Spleen (tissue), 7 donors: ENCODE data around the gene SMC6.

Experiments
- CTCF ChIP-seq, 11 experiments: fragments of 200-600 bp in 7 of 11; fragments of 450-650 bp in 4 of 11; sonication (generic) in 4 of 11; IDR thresholded peaks in 8 of 11; conservative IDR thresholded peaks in 3 of 11; 1 replicate in 7 of 11; 2 replicates in 4 of 11; pipeline versions ENCODE4 v1.4.0 to v1.8.0; 2016 to 2021; ENCODE audit warnings: antibody characterized with exemption in 11 of 11, inconsistent platforms in 4 of 11, mild to moderate bottlenecking in 1 of 11
- POLR2A ChIP-seq, 3 donors: fragments of 450-650 bp; IDR thresholded peaks; one replicate each; pipeline ENCODE4 v1.5.1; 2017; ENCODE audit warnings: antibody characterized with exemption in 3 of 3, mild to moderate bottlenecking in 1 of 3
- donor health status: DM: no; HTN: no; CAD: no; lungs with moderate emphysema.
- donor health status: DM: no; HTN: no; CAD: no.
- donor health status: DM: no; HTN: no; CAD: no.

DNA sequence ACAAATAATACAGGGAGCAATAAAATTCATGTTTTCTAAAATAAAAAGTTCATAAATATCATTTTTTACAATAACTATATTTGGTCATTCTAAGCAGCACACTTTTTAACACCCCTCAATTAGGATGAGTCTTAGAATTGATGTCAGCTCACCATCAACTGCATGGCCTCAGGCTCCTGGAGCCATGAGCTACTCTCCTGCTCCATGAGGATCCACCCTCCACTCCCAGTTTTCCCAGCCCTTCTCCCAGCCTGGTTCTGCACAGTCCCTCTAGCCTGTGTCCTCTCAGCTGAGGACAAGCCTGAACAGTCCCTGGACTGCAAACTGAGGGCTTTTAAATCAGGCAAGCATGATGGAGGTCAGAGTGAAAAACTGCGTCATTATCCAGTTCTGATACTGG, 89.1 kb downstream of the SMC6 start:
- TF ChIP-seq POLR2A (IDR thresholded peaks at IDR 0.05) (no peak), CTCF (IDR thresholded peaks at IDR 0.05 in 8 of 11, conservative IDR thresholded peaks at IDR 0.05 in 3 of 11) (no peak)
